ENCODE measurements around the gene FEZ2. TPM values are rescaled to one million over a fixed set of nuclear protein-coding genes. Genes with fewer than 3 reads are reported as not detected.

The FEZ2 gene
- total and polyA plus RNA-seq, 2 of the 8 experiments (the other 6 are each of a cell fraction or from before 2014, with no cell fraction given), result 7.5 to 16.4 TPM

GRCh38 chr2:36561237-36561944 is 36.6 kb downstream of the FEZ2 start:
- POLR2A ChIA-PET (ENCODE audit: partially characterized antibody), result interaction anchor here (0.9 kb wide), 1 partner anchor 61 kb away, joined by 3 read pairs; no protein-coding TSS in a partner anchor
- Histone ChIP-seq H2AFZ (ENCODE audit: low read length) (no peak overlapping the region), H3K23me2 (ENCODE audit: low read depth, low read length) (no peaks in the 10 kb centered on the region), H3K27ac (ENCODE audit: low read depth, low read length) (no peak overlapping the region), H3K79me2 (ENCODE audit: control insufficient read depth in 1 of 2, insufficient read depth in 2 of 2, low read length in 2 of 2) (0 out of 4 replicates have a peak, but pooled peaks cover 0 to 2% of the 10 kb centered on the region in 2 experiments), H3K36me3 (ENCODE audit: control insufficient read depth in 2 of 4, insufficient read depth in 4 of 4, low read length in 3 of 4) (no peaks in the 10 kb centered on the region), H2BK120ac (replicated peaks; ENCODE audit: low read depth, low read length) (no peak overlapping the region), H3K14ac (ENCODE audit: insufficient read length) (no peak overlapping the region), H2BK20ac (ENCODE audit: low read length) (no peak overlapping the region), H3K4me1 (replicated peaks in 1 of 4; ENCODE audit: control insufficient read depth in 3 of 4, insufficient read depth in 4 of 4, low read length in 3 of 4) (peaks cover 0 to 7% (median 2%) of the 10 kb centered on the region in 4 experiments; a peak in 4 of 7 replicates), H3K27me3 (replicated peaks in 1 of 4; ENCODE audit: control insufficient read depth in 3 of 4, extremely low read depth in 1 of 4, insufficient read depth in 3 of 4, low read length in 3 of 4) (no peaks in the 10 kb centered on the region), H4K20me1 (replicated peaks in 1 of 2; ENCODE audit: control insufficient read depth in 1 of 2, insufficient read depth in 2 of 2, low read length in 2 of 2) (no peaks in the 10 kb centered on the region), H3K23ac (ENCODE audit: insufficient read length) (no peak overlapping the region), H2AK5ac (ENCODE audit: low read depth, low read length) (no peak overlapping the region), H3K4me3 (ENCODE audit: extremely low read depth in 1 of 4, insufficient read depth in 2 of 4, low read depth in 3 of 4, low read length in 4 of 4) (no peak overlapping the region), H4K5ac (ENCODE audit: insufficient read length, low read depth, low read length) (no peak overlapping the region), H4K8ac (ENCODE audit: extremely low read depth, insufficient read depth, low read length) (no peak overlapping the region), H3K4ac (replicated peaks; ENCODE audit: insufficient read length, low read depth, low read length) (no peak overlapping the region), H3K4me2 (ENCODE audit: insufficient read depth in 1 of 2, low read depth in 2 of 2, low read length in 2 of 2) (no peak overlapping the region), H3K9ac (replicated peaks in 1 of 4; ENCODE audit: extremely low read depth in 1 of 4, low read depth in 3 of 4, low read length in 3 of 4) (no peak overlapping the region), H3K18ac (ENCODE audit: extremely low read depth, low read length) (no peak overlapping the region), H2BK15ac (ENCODE audit: low read length) (no peak overlapping the region), H2BK5ac (ENCODE audit: low read depth, low read length) (no peak overlapping the region), H3K79me1 (ENCODE audit: low read depth, low read length) (peaks cover 3% of the 10 kb centered on the region; the same call in 1 of the 2 replicates), H3K9me3 (ENCODE audit: insufficient read depth in 2 of 2, low read depth in 1 of 2, low read length in 1 of 2) (no peaks in the 10 kb centered on the region), H2BK12ac (ENCODE audit: low read depth, low read length) (no peak overlapping the region), H3K56ac (replicated peaks; ENCODE audit: insufficient read length, low read depth, low read length) (no peak overlapping the region), H4K91ac (replicated peaks; ENCODE audit: insufficient read length, low read length) (no peak overlapping the region)
- peak in 1 of 2 experiments; percentile 17 for DNase-seq (ENCODE audit: low read depth in 1 of 2, low spot score in 2 of 2)
- CTCF ChIA-PET (ENCODE audit: partially characterized antibody), result interaction anchor here (1.1 to 3.1 kb wide), 4 partner anchors 103 to 224 kb away, joined by 3 to 13 read pairs (median 6); no protein-coding TSS in a partner anchor
- no peak for FAIRE-seq
- 82% methylated on average over 8 of the region's 8 CpGs; no CpG with 5 or more reads in 1 of the 2 experiments for WGBS, 2 experiments (ENCODE audit: extremely low coverage in 1 of 2, insufficient coverage in 1 of 2, insufficient read length in 1 of 2, insufficient replicate concordance in 2 of 2, low coverage in 1 of 2, low lambda C conversion rate in 2 of 2, missing lambda C conversion rate in 1 of 2)
- no peak for TF ChIP-seq GTF2F1 (IDR thresholded peaks at IDR 0.05; ENCODE audit: borderline replicate concordance, low read depth, low read length)
- TF ChIP-seq SUZ12 (IDR thresholded peaks at IDR 0.05; ENCODE audit: low read length), result no peak
- TF ChIP-seq USF2 (IDR thresholded peaks at IDR 0.05; ENCODE audit: low read length), result no peak
